SK-N-SH treated with all-trans-retinoic acid at 6 μM for 48 hours (cell line): Measurements from ENCODE around the gene FAM117B.

Experiments used
- ATAC-seq: fragments of 200-7000 bp; cut with Tn5 transposase; 3 replicates; pipeline ENCODE4 v1.9.1; 2020; ENCODE audit warnings: mild to moderate bottlenecking, moderate library complexity
- ARNTL ChIP-seq: fragments of 450-650 bp; formaldehyde crosslinking; IDR thresholded peaks from 2 replicates; pipeline ENCODE4 v1.5.0; 2020; ENCODE audit warnings: low read depth, mild to moderate bottlenecking, moderate library complexity, borderline replicate concordance
- BACH2 ChIP-seq: fragments of 250-450 bp; sonication (Bioruptor Pico); IDR thresholded peaks from 2 replicates; pipeline ENCODE4 v1.9.0; 2021; ENCODE audit warnings: mild to moderate bottlenecking, borderline replicate concordance
- CSDC2 ChIP-seq: fragments of 250-450 bp; sonication (Bioruptor Pico); IDR thresholded peaks from 2 replicates; pipeline ENCODE4 v1.5.0; 2020; ENCODE audit warnings: mild to moderate bottlenecking, moderate library complexity
- GLIS3 ChIP-seq: fragments of 250-450 bp; sonication (Bioruptor Pico); IDR thresholded peaks from 2 replicates; pipeline ENCODE4 v1.5.0; 2020; ENCODE audit warnings: mild to moderate bottlenecking, moderate library complexity
- ISL1 ChIP-seq: fragments of 250-450 bp; sonication (Bioruptor Pico); IDR thresholded peaks from 2 replicates; pipeline ENCODE4 v2.1.2; 2022; ENCODE audit warnings: mild to moderate bottlenecking, moderate library complexity
- OSR1 ChIP-seq: fragments of 250-450 bp; sonication (Bioruptor Pico); IDR thresholded peaks from 2 replicates; pipeline ENCODE4 v1.8.0; 2022; ENCODE audit warnings: moderate library complexity, mild to moderate bottlenecking, inconsistent platforms
- PPARA ChIP-seq: fragments of 250-450 bp; sonication (Bioruptor Pico); IDR thresholded peaks from 2 replicates; pipeline ENCODE4 v1.5.0; 2020; ENCODE audit warnings: mild to moderate bottlenecking, borderline replicate concordance
- RARB ChIP-seq: fragments of 250-450 bp; sonication (Bioruptor Pico); IDR thresholded peaks from 2 replicates; pipeline ENCODE4 v1.8.0; 2021; ENCODE audit warnings: mild to moderate bottlenecking, moderate library complexity
- TCF4 ChIP-seq: fragments of 250-450 bp; sonication (Bioruptor Pico); IDR thresholded peaks from 2 replicates; pipeline ENCODE4 v1.8.0; 2021; ENCODE audit warnings: mild to moderate bottlenecking, moderate library complexity, borderline replicate concordance
- TOX ChIP-seq: fragments of 250-450 bp; sonication (Bioruptor Pico); IDR thresholded peaks from 2 replicates; pipeline ENCODE4 v1.8.0; 2021; ENCODE audit warnings: mild to moderate bottlenecking, moderate library complexity, borderline replicate concordance
- TSHZ2 ChIP-seq: fragments of 250-450 bp; sonication (Bioruptor Pico); IDR thresholded peaks from 2 replicates; pipeline ENCODE4 v1.5.0; 2020; ENCODE audit warnings: mild to moderate bottlenecking, moderate library complexity
- ZC3H10 ChIP-seq: fragments of 250-450 bp; sonication (Bioruptor Pico); IDR thresholded peaks from 2 replicates; pipeline ENCODE4 v1.5.1; 2021; ENCODE audit warnings: mild to moderate bottlenecking, moderate library complexity
- ZFP30 ChIP-seq: fragments of 450-650 bp; formaldehyde crosslinking; IDR thresholded peaks from 2 replicates; pipeline ENCODE4 v1.5.0; 2022; ENCODE audit warnings: mild to moderate bottlenecking, moderate library complexity
- ZNF565 ChIP-seq: fragments of 450-650 bp; formaldehyde crosslinking; conservative IDR thresholded peaks from 2 replicates; pipeline ENCODE4 v1.5.0; 2020; ENCODE audit warnings: low read depth, mild to moderate bottlenecking, moderate library complexity
- ZNF70 ChIP-seq: fragments of 450-650 bp; formaldehyde crosslinking; IDR thresholded peaks from 2 replicates; pipeline ENCODE4 v1.5.0; 2020; ENCODE audit warnings: mild to moderate bottlenecking, moderate library complexity
- TF ChIP-seq, protein P1 (sequence below): fragments of 250-450 bp; sonication (Bioruptor Pico); IDR thresholded peaks from 2 replicates; pipeline ENCODE4 v1.8.0; 2020; ENCODE audit warnings: mild to moderate bottlenecking, moderate library complexity, borderline replicate concordance
- TF ChIP-seq, protein P2 (sequence below): fragments of 250-450 bp; sonication (Bioruptor Pico); IDR thresholded peaks from 2 replicates; pipeline ENCODE4 v1.5.1; 2020; ENCODE audit warnings: low read depth, mild to moderate bottlenecking, moderate library complexity

Gene FAM117B

DNA sequence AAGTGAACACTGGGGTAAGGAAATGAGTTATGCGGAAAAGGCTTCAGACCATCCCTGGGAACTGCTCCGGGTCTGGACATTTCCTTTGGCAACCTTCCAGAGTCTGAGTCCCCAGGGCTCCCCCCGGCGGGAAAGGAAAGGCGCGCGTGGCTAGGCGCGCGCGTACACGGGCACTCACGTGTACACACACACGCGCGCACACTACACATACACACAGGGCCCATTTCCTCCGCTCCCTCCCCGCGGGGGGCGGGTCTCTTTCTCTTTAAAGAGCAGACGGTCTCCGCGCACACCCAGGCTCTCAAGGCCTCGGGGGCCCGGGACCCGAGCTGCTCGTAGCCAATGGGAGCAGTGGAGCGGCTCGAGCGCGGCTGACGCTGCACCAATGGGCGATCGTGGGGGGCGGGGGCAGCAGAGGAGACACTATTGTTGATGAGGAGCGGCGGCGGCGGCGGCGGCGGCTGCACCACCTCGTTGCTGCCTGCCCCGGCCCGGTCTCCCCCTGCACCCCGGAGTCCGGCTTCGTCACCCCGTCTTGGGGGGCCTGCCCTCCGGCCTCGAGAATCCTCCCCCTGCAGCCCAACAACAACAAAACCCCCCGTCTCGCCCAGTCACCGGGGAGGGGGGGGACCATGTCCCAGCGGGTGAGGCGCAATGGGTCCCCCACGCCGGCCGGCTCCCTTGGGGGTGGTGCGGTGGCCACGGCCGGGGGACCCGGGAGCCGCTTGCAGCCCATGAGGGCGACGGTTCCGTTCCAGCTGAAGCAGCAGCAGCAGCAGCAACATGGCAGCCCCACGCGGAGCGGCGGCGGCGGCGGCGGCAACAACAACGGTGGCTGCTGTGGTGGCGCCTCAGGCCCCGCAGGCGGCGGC lies at the start of gene FAM117B:
Gene FAM117B, plus strand, starts transcription at position 414 of the 872 bp plus-strand sequence. Its CDS starts 219 bp downstream, at position 633.
- TF ChIP-seq GLIS3 (CRISPR knock-in tag) (0 out of 2 replicates have a peak, but pooled peaks have one; percentile 53), TCF4 (CRISPR knock-in tag) (no peak), CSDC2 (CRISPR knock-in tag) (no peak), PPARA (CRISPR knock-in tag) (no peak), TOX (CRISPR knock-in tag) (no peak), ARNTL (no peak), ZNF565 (CRISPR knock-in tag) (no peak), BACH2 (CRISPR knock-in tag) (no peak), OSR1 (CRISPR knock-in tag) (no peak)
- TF ChIP-seq, protein P1, sequence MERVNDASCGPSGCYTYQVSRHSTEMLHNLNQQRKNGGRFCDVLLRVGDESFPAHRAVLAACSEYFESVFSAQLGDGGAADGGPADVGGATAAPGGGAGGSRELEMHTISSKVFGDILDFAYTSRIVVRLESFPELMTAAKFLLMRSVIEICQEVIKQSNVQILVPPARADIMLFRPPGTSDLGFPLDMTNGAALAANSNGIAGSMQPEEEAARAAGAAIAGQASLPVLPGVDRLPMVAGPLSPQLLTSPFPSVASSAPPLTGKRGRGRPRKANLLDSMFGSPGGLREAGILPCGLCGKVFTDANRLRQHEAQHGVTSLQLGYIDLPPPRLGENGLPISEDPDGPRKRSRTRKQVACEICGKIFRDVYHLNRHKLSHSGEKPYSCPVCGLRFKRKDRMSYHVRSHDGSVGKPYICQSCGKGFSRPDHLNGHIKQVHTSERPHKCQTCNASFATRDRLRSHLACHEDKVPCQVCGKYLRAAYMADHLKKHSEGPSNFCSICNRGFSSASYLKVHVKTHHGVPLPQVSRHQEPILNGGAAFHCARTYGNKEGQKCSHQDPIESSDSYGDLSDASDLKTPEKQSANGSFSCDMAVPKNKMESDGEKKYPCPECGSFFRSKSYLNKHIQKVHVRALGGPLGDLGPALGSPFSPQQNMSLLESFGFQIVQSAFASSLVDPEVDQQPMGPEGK (CRISPR knock-in tag), result peak; percentile 81; the same call in 1 of the 2 replicates
- TF ChIP-seq, protein P2, sequence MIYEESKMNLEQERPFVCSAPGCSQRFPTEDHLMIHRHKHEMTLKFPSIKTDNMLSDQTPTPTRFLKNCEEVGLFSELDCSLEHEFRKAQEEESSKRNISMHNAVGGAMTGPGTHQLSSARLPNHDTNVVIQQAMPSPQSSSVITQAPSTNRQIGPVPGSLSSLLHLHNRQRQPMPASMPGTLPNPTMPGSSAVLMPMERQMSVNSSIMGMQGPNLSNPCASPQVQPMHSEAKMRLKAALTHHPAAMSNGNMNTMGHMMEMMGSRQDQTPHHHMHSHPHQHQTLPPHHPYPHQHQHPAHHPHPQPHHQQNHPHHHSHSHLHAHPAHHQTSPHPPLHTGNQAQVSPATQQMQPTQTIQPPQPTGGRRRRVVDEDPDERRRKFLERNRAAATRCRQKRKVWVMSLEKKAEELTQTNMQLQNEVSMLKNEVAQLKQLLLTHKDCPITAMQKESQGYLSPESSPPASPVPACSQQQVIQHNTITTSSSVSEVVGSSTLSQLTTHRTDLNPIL (CRISPR knock-in tag), result no peak
- peak; percentile 99 for ATAC-seq

DNA sequence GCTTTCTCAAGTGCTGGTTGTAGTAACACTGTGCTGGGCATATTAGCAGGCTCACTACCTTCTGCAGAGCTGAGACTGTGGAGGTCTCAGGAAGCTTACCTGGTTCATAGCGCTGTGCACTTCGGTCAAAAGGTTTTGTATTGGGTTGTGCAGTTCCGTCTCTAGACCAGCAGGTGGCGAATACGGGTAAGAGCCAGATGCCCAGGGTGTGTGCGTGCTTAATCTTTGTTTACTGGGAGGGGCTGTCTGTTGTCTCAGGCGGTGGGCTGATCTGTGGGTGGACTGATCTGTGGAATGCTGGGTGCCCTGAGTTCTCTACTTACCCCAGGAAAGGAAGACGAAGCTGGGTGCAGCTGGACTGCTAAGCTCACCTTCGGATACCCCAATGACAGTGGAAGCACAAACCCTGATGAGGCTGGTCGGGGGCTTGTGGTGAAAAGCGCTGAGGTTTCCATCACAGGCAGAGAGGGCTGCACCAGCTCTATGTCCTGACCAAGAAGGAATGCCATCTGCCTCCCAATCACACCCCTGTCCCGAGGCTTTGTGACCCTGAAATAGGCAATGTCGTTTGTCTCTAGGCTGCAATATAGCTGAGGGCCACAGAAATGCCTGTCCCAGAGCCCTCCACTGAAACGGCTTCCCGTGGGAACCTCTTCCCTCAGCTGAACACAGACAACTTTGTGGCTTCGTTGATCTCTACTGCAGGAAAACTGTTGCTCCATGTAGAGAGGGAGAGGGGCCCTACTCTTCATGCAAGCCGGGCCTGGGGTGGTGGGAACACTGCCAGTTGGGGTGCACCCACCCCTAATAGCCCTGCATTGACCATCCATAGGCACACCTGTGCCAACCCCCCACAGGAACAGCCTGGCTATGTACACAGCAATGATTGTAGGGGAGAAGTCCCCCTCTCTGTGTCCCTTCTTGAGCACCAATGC lies 45.9 kb upstream of the FAM117B start:
- peak; percentile 97 for ATAC-seq
- TF ChIP-seq ARNTL (no peak), TSHZ2 (CRISPR knock-in tag) (no peak), BACH2 (CRISPR knock-in tag) (no peak)

DNA sequence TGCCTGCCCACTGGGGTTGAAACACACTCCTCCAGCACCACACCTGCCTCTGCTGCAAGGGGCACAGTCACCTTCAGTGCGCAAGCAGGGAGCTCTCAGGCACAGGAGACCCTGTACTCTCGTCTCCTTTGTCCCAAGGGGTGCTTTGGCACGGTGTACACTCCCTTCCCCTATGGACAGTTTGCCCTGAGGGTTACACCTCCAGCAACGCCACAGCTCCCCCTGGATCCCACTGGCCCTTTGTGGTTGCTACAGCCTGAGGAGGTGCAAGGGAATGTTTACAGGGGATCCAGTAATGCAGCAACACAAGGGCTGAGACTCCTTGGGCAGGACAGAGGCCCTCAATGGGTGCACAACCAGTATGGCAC lies 45.2 kb upstream of the FAM117B start:
- no peak for ATAC-seq
- TF ChIP-seq PPARA (CRISPR knock-in tag), result no peak
- no peak for TF ChIP-seq ZNF70 (CRISPR knock-in tag)
- TF ChIP-seq BACH2 (CRISPR knock-in tag), result no peak
- no peak for TF ChIP-seq RARB (CRISPR knock-in tag)
- TF ChIP-seq TSHZ2 (CRISPR knock-in tag), result no peak
- no peak for TF ChIP-seq TCF4 (CRISPR knock-in tag)
- no peak for TF ChIP-seq OSR1 (CRISPR knock-in tag)
- no peak for TF ChIP-seq ZC3H10 (CRISPR knock-in tag)
- no peak for TF ChIP-seq ZFP30 (CRISPR knock-in tag)
- TF ChIP-seq ISL1 (CRISPR knock-in tag), result no peak
